KMS-11 (cell line): ENCODE measurements around the gene GP9.

Experiments
- H2AFZ ChIP-seq: fragments of 200-600 bp; sonication (generic); 2 replicates; pipeline ENCODE4 v1.6.1; 2016; ENCODE audit warnings: antibody characterized with exemption, mixed run types, low read depth
- H3K27ac ChIP-seq: fragments of 200-600 bp; sonication (generic); 2 replicates; pipeline ENCODE4 v1.6.1; 2016; ENCODE audit warnings: mild to moderate bottlenecking, mixed run types
- H3K27me3 ChIP-seq: fragments of 200-600 bp; sonication (generic); 2 replicates; pipeline ENCODE4 v1.6.1; 2017; ENCODE audit warnings: mild to moderate bottlenecking, low read depth, mixed run types, moderate library complexity; ENCODE audit not compliant: insufficient read depth
- H3K36me3 ChIP-seq: fragments of 200-600 bp; sonication (generic); 2 replicates; pipeline ENCODE4 v1.6.1; 2017; ENCODE audit warnings: mild to moderate bottlenecking, mixed run types; ENCODE audit not compliant: insufficient read depth
- H3K4me1 ChIP-seq: fragments of 200-600 bp; sonication (generic); 2 replicates; pipeline ENCODE4 v1.6.1; 2016; ENCODE audit warnings: mild to moderate bottlenecking, low read depth, mixed run types; ENCODE audit not compliant: poor library complexity, severe bottlenecking
- H3K4me2 ChIP-seq: fragments of 200-600 bp; sonication (generic); 2 replicates; pipeline ENCODE4 v1.7.0; 2016; ENCODE audit warnings: mild to moderate bottlenecking, mixed run types
- H3K4me3 ChIP-seq: fragments of 200-600 bp; sonication (generic); IDR thresholded peaks from 2 replicates; pipeline ENCODE4 v1.6.1; 2017; ENCODE audit warnings: low read depth, low read length, mixed read lengths; ENCODE audit not compliant: insufficient read depth
- H3K79me2 ChIP-seq: fragments of 200-600 bp; sonication (generic); 2 replicates; pipeline ENCODE4 v1.6.1; 2016; ENCODE audit warnings: low read depth, mixed run types; ENCODE audit not compliant: insufficient read depth
- H3K9ac ChIP-seq: fragments of 200-600 bp; sonication (generic); 2 replicates; pipeline ENCODE4 v1.6.1; 2016; ENCODE audit warnings: mild to moderate bottlenecking, mixed run types
- H4K20me1 ChIP-seq: fragments of 200-600 bp; sonication (generic); 2 replicates; pipeline ENCODE4 v1.6.1; 2016; ENCODE audit warnings: mild to moderate bottlenecking, mixed run types; ENCODE audit not compliant: insufficient read depth
- TF ChIP-seq, protein P1 (sequence below): fragments of 200-600 bp; sonication (generic); conservative IDR thresholded peaks from 2 replicates; pipeline ENCODE4 v1.6.1; 2017; ENCODE audit warnings: low read depth, mild to moderate bottlenecking, antibody characterized with exemption, low read length, moderate library complexity, mixed read lengths

GP9 gene

DNA sequence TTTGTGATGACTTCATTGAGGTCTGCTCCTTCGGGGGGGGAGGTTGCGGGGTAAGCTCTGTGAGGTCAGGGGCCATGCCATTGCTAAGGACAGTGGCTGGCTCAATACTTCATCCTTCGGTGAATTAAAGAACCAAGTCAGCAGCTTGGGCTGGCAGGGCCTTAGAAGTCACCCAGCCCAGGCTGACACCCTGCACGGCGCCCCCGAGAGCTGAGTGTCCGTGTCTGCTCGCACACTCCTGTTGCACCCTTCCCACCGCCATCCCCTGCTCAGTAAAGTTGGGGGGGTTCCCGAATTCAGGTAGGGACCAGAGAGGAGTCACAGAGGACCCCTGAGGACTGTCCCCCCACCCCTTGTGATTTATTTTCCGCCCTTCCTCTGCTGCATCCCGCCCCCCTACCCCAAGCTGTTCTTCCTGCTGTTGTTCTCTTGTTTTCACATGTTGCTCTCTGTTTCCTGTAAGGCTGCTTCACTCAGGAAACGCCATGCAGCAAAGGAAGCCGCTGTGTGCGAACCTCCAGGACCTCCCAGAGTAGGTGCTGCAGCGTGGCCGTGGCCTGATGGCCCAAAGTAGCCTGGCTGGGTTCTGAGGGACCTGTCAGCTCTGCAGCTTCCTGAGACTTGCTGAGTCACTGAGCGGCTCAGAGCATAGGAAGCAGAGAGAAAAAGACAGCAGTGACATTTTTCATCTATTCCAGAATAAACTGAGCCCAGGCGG lies 45.0 kb upstream of the GP9 start:
- H4K20me1 ChIP-seq = no peaks in the 10 kb centered on the region
- TF ChIP-seq, protein P1, sequence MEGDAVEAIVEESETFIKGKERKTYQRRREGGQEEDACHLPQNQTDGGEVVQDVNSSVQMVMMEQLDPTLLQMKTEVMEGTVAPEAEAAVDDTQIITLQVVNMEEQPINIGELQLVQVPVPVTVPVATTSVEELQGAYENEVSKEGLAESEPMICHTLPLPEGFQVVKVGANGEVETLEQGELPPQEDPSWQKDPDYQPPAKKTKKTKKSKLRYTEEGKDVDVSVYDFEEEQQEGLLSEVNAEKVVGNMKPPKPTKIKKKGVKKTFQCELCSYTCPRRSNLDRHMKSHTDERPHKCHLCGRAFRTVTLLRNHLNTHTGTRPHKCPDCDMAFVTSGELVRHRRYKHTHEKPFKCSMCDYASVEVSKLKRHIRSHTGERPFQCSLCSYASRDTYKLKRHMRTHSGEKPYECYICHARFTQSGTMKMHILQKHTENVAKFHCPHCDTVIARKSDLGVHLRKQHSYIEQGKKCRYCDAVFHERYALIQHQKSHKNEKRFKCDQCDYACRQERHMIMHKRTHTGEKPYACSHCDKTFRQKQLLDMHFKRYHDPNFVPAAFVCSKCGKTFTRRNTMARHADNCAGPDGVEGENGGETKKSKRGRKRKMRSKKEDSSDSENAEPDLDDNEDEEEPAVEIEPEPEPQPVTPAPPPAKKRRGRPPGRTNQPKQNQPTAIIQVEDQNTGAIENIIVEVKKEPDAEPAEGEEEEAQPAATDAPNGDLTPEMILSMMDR = no peak
- no peak overlapping the region for H3K9ac ChIP-seq
- H3K27ac ChIP-seq = no peak overlapping the region
- no peak overlapping the region for H2AFZ ChIP-seq
- H3K36me3 ChIP-seq = no peaks in the 10 kb centered on the region
- H3K4me1 ChIP-seq = no peaks in the 10 kb centered on the region
- H3K4me3 ChIP-seq = no peak overlapping the region
- H3K79me2 ChIP-seq = no peaks in the 10 kb centered on the region
- no peaks in the 10 kb centered on the region; the same call in 1 of the 2 replicates for H3K27me3 ChIP-seq
- no peak overlapping the region for H3K4me2 ChIP-seq

DNA sequence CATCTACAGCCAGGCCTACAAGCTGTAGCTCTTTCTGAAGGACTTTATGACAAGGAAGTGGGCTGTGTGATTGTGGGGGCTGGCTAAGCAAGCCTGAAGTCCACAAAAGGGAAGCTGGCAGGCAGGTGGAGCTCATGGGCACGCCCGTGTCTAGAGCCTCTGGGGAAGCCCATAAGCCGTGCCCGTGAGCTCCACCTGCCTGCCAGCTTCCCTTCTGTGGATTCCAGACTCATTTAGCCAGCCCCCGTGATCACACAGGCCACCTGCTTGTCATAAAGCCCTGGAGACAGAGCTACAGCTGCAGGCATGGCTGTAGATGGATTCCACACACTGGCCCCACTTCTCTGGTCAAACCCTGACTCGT lies 44.2 kb upstream of the GP9 start:
- Histone ChIP-seq H4K20me1 (no peaks in the 10 kb centered on the region), H3K4me2 (no peak overlapping the region), H2AFZ (no peak overlapping the region), H3K4me1 (no peaks in the 10 kb centered on the region), H3K4me3 (no peak overlapping the region), H3K27ac (no peak overlapping the region), H3K9ac (no peak overlapping the region), H3K79me2 (no peaks in the 10 kb centered on the region), H3K27me3 (no peaks in the 10 kb centered on the region), H3K36me3 (no peaks in the 10 kb centered on the region)
- TF ChIP-seq, protein P1 = no peak

DNA sequence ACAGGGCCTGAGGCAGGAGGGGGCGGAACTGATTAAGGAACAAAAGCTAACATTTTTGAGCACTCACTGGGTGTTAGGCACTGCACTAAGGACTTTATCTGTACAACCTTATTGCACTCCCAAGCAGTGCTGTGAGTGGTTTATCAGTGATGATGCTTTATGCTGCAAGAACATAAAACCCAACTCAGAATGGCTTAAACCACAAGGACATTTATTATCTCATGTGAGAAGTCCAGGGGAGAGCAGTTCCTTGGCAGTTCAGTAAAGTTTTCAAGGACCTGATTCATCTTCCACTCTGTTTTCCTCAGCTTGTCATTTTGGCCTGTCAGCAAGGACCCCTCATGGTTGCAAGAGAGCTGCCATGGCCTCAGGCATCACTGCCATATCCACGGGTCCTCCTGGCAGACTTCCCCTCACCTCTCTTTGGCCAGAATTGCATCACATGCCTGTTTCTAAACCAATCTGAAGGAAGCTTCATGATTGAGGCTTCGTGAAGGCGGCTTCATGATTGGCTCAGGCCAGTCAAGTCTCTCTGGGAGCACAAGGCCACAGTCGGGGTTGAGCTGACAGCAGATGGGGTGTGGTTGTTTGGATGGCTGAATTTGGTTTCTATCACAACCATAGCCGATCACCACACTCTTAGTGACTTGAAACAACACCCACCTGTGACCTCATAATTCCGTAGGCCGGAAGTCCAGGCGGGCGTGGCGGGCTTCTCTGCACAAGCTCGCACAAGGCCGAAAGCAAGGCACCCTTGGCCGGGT lies 43.7 kb upstream of the GP9 start:
- H4K20me1 ChIP-seq = no peaks in the 10 kb centered on the region
- H3K36me3 ChIP-seq = no peaks in the 10 kb centered on the region
- no peaks in the 10 kb centered on the region for H3K79me2 ChIP-seq
- TF ChIP-seq, protein P1 = no peak
- H3K9ac ChIP-seq = no peak overlapping the region
- H3K4me2 ChIP-seq = no peak overlapping the region
- no peak overlapping the region for H3K27ac ChIP-seq
- H3K4me1 ChIP-seq = no peaks in the 10 kb centered on the region
- H2AFZ ChIP-seq = no peak overlapping the region
- no peak overlapping the region for H3K4me3 ChIP-seq
- no peaks in the 10 kb centered on the region for H3K27me3 ChIP-seq

DNA sequence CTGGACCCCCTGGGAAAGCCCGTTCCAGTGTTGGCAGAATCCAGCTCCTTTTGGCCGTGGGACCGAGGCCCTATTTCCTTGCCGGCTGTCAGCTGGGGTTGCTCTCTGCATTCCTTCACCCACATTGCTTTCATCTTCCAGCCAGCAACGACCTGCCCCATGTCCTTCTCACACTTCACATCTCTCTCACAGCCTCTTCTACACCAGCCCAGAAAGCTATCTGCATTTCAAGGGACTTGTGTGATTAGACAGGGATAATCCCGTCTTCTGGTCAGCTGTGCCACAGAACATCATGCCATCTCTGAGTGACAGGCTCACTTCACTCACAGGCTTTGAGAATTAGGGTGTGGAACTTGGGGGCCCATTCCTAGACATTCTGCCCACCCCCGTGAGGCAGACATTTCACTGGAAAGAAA lies 43.1 kb upstream of the GP9 start:
- Histone ChIP-seq H3K9ac (no peak overlapping the region), H3K4me3 (no peak overlapping the region), H3K4me1 (no peaks in the 10 kb centered on the region), H4K20me1 (no peaks in the 10 kb centered on the region), H3K36me3 (no peaks in the 10 kb centered on the region), H3K27ac (no peak overlapping the region), H3K27me3 (no peaks in the 10 kb centered on the region), H3K79me2 (no peaks in the 10 kb centered on the region), H2AFZ (no peak overlapping the region), H3K4me2 (no peak overlapping the region)
- TF ChIP-seq, protein P1 = no peak
